ENCODE results near the gene FAM9C. TPM values are rescaled to one million over a fixed set of nuclear protein-coding genes. Genes with fewer than 3 reads are reported as not detected.

FAM9C gene
- total RNA-seq, 4 donors from 2014 or later = not detected

- 85 to 87% methylated on average over 8 of the region's 8 CpGs for WGBS, 2 donors
- DNase-seq (ENCODE audit: low spot score in 2 of 2) = no peak
- intact Hi-C loops (cut with DNase I; ENCODE audit: low total_unique reads) = no loop called here
- TF ChIP-seq POLR2A (IDR thresholded peaks at IDR 0.05) = no peak
- TF ChIP-seq CTCF (IDR thresholded peaks at IDR 0.05) = no peak
- no peak overlapping the region for H3K4me3 ChIP-seq (ENCODE audit: low read depth, poor library complexity, severe bottlenecking)
Observed at GRCh38 chrX:12987900-12988594, 56.4 kb downstream of the FAM9C start.

GRCh38 chrX:12987340-12987739 is 57.1 kb downstream of the FAM9C start:
- H3K4me3 ChIP-seq (ENCODE audit: low read depth, poor library complexity, severe bottlenecking) = no peak overlapping the region
- WGBS, 2 donors = 79 to 93% methylated on average over 6 of the region's 6 CpGs
- DNase-seq (ENCODE audit: low spot score in 2 of 2) = no peak
- TF ChIP-seq POLR2A (IDR thresholded peaks at IDR 0.05) (no peak), CTCF (IDR thresholded peaks at IDR 0.05) (no peak)
- intact Hi-C loops (cut with DNase I; ENCODE audit: low total_unique reads) = no loop called here

GRCh38 chrX:12986886-12987285 is 57.5 kb downstream of the FAM9C start:
- H3K4me3 ChIP-seq (ENCODE audit: low read depth, poor library complexity, severe bottlenecking) = no peak overlapping the region
- no peak for TF ChIP-seq POLR2A (IDR thresholded peaks at IDR 0.05)
- TF ChIP-seq CTCF (IDR thresholded peaks at IDR 0.05) = no peak
- DNase-seq (ENCODE audit: low spot score in 2 of 2) = no peak
- 87 to 89% methylated on average over 2 of the region's 2 CpGs for WGBS, 2 donors
- intact Hi-C loops (cut with DNase I; ENCODE audit: low total_unique reads) = no loop called here

GRCh38 chrX:12986164-12986779 is 58.1 kb downstream of the FAM9C start:
- TF ChIP-seq POLR2A (IDR thresholded peaks at IDR 0.05) (no peak), CTCF (IDR thresholded peaks at IDR 0.05) (no peak)
- no peak overlapping the region for H3K4me3 ChIP-seq (ENCODE audit: low read depth, poor library complexity, severe bottlenecking)
- intact Hi-C loops (cut with DNase I; ENCODE audit: low total_unique reads) = no loop called here
- 75 to 86% methylated on average over 4 of the region's 4 CpGs for WGBS, 2 donors
- no peak for DNase-seq (ENCODE audit: low spot score in 2 of 2)

Other genes with a start within 250 kb of the FAM9C start
- under 1 TPM; 0.15 to 0.38 (median 0.23) TPM for gene TLR7, start 177.5 kb downstream of the FAM9C start, total RNA-seq
- under 1 TPM; 0.08 to 0.84 (median 0.52) TPM for gene TLR8, start 138.0 kb downstream of the FAM9C start, total RNA-seq
- 1,000 to 10,000 TPM; 1,261 to 2,736 (median 1,532) TPM for gene TMSB4X, start 69.5 kb downstream of the FAM9C start, total RNA-seq